Gastrocnemius medialis (tissue), 4 donors: ENCODE results near the gene WDR73.

ENCODE experiments used
- POLR2A ChIP-seq, 2 donors: fragments of 450-650 bp; IDR thresholded peaks; one replicate each; pipeline ENCODE4 v1.6.1; 2017; ENCODE audit warnings: antibody characterized with exemption in 2 of 2, mild to moderate bottlenecking in 2 of 2, moderate library complexity in 2 of 2
- TF ChIP-seq, protein P1 (sequence below), 5 experiments: fragments of 450-650 bp in 3 of 5; fragments of 200-600 bp in 2 of 5; sonication (generic) in 2 of 5; IDR thresholded peaks in 4 of 5; conservative IDR thresholded peaks in 1 of 5; 1 replicate in 4 of 5; 2 replicates in 1 of 5; pipeline ENCODE4 v1.5.1; 2016 to 2019; ENCODE audit warnings: antibody characterized with exemption in 5 of 5, mild to moderate bottlenecking in 3 of 5, moderate library complexity in 3 of 5

DNA sequence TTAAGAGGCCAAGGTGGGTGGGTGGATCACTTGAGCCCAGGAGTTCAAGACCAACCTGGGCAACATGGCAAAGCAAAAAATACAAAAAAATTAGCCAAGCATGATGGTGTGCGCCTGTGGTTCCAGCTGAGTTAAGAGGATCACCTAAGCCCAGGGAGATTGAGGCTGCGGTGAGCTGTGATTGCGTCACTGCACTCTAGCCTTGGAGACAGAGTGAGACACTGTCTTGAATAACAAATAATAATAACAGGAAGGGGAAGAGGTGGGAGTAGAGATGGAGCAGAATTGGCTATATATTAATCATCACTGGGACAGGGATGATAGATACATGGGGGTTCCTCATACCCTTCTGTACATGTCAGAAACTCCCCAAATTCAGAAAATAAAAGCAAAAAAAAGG lies 27.7 kb upstream of the WDR73 start:
- TF ChIP-seq, protein P1, sequence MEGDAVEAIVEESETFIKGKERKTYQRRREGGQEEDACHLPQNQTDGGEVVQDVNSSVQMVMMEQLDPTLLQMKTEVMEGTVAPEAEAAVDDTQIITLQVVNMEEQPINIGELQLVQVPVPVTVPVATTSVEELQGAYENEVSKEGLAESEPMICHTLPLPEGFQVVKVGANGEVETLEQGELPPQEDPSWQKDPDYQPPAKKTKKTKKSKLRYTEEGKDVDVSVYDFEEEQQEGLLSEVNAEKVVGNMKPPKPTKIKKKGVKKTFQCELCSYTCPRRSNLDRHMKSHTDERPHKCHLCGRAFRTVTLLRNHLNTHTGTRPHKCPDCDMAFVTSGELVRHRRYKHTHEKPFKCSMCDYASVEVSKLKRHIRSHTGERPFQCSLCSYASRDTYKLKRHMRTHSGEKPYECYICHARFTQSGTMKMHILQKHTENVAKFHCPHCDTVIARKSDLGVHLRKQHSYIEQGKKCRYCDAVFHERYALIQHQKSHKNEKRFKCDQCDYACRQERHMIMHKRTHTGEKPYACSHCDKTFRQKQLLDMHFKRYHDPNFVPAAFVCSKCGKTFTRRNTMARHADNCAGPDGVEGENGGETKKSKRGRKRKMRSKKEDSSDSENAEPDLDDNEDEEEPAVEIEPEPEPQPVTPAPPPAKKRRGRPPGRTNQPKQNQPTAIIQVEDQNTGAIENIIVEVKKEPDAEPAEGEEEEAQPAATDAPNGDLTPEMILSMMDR (IDR thresholded peaks at IDR 0.05 in 4 of 5, conservative IDR thresholded peaks at IDR 0.05 in 1 of 5): no peak
- no peak for TF ChIP-seq POLR2A (IDR thresholded peaks at IDR 0.05)
